ENCODE results near the gene GIPR.
"Not testable (repeated sequence)": the region's sequence is repeated elsewhere in the genome, so short reads cannot be mapped to it uniquely, and the experiment has no call there.

GIPR gene

DNA sequence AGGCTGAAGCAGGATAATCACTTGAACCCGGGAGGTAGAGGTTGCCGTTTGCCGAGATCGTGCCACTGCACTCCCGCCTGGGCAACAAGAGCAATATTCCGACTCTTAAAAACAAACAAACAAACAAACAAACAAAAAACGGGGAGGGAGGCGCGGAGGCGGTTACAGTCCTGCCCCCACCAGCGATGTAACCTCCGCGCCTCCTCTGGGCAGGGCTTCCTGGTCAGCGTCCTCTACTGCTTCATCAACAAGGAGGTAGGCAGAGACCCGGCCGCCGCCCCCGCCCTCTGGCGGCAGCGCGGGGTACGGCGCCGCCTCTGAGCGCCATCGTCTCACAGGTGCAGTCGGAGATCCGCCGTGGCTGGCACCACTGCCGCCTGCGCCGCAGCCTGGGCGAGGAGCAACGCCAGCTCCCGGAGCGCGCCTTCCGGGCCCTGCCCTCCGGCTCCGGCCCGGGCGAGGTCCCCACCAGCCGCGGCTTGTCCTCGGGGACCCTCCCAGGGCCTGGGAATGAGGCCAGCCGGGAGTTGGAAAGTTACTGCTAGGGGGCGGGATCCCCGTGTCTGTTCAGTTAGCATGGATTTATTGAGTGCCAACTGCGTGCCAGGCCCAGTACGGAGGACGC lies 13.5 kb downstream of the GIPR start:
- peak overlapping the region in 6 of 7 experiments; percentile 0 to 33 (median 20) for H3K4me3 ChIP-seq
- H3K27ac ChIP-seq = peak overlapping the region in 17 of 21 experiments; percentile 0 to 71 (median 52)

DNA sequence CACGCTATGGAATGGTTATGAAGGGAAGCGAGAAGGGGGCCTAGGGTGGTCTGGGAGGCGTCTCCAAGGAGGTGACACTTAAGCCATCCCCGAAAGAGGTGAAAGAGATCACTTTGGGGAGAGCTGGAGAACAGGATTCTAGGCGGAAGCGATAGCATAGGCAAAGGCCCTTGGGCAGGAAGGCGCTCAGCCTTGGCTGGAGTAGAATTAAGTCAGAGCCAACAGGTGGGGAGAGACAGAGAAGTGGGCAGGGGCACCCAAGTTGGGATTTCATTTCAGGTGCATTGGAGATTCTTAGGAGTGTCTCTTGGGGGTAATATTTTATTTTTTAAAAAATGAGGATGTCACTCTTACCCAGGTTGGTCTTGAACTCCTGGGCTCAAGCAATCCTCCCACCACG lies 14.1 kb downstream of the GIPR start:
- Histone ChIP-seq H3K4me3 (no peak overlapping the region), H3K27ac (peak overlapping the region in 15 of 21 experiments; percentile 0 to 71 (median 53))

DNA sequence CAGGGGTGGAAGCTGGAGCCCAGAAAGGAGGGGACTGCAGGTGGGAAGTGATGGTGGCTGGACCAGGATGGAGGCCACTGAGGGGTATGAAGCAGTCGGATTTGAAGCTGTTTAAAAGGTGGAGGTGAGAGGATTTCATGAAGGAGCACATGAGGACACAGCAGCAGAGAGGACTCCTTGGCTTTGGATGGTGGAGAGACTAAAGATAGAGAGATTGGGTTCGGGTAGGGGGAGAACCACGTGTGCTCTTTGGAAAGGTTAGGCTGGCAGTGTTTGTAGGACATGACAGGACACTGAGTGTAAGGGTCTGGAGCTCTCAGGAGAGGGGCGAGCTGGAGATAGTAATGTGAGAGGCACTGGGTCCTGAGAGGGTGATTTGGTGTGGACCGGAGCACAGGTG lies 14.9 kb downstream of the GIPR start:
- Histone ChIP-seq H3K4me3 (no peak overlapping the region), H3K27ac (peak overlapping the region in 1 of 21 experiments; percentile 55)

DNA sequence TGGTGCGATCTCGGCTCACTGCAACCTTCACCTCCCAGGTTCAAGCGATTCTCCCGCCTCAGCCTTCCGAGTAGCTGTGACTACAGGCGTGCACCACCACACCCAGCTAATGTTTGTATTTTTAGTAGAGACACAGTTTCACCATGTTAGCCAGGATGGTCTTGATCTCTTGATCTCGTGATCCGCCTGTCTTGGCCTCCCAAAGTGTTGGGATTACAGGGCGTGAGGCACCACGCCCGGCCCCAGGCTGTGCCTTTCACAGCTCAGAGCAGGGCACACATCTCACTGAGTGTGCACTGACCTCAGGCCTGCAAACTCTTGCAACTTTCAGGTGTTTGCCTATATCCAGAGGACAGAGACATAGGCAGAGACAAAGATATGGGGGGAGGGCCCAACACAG lies 17.0 kb downstream of the GIPR start:
- not testable (repeated sequence) for H3K27ac ChIP-seq, H3K4me3 ChIP-seq

DNA sequence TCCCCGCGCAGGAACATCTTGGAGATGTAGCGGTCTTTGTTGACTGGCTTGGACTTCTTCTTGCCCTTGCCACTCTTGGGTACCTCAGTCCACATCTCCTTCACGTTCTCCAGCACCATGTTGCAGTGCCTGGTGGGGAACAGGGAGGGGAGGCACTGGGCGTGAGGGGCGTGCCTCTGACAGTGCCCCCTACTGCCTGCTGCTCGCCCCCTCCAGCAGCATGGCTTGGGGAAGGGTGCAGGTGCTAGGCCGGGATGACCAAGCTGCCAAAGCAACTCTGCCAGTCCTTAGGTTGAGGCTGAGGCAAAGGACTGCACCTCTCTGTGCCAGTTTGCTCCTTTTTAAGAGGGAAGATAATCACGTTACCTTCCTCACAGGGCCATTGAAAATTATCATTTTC lies 19.6 kb downstream of the GIPR start:
- Histone ChIP-seq H3K27ac (no peak overlapping the region), H3K4me3 (no peak overlapping the region)

DNA sequence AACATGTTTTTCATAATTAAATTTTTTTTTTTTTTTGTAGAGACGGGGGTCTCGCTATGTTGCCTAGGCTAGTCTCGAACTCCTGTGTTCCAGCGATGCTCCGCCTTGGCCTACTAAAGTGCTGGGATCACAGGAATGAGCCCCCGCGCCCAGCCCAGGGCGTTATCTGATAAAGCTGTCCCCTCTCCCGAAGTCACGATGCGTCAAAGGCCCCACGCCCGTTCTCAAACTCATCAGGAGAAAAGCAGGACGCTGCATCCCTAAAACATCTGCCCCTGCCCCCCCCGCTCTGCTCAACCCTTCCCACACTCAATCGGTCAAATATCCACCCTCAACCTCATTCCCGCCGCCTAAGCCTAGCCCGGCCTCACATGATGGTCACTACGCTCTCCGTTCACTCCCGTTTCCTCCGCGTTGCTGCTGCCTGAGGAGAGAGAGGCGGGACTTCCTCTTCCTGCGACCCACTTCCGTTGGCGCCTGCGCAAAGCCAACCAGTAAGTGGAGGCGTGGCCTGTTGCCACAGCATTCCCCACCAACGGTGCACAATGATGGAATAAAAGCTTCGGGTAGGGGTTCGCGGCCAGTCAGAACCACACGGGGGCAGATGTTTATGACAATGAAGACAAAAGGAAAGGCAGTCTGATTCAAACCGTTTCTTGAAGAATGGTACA lies 23.6 kb downstream of the GIPR start, which contains the start of gene SNRPD2:
TSS of gene SNRPD2 (minus strand) at position 438 of the 671 bp plus-strand sequence. CDS start at position 373, 65 bp downstream.
- Histone ChIP-seq H3K4me3 (peak within 1 kb of the TSS; percentile 61 to 91 (median 69)), H3K27ac (peak within 1 kb of the TSS; percentile 49 to 96 (median 85))

DNA sequence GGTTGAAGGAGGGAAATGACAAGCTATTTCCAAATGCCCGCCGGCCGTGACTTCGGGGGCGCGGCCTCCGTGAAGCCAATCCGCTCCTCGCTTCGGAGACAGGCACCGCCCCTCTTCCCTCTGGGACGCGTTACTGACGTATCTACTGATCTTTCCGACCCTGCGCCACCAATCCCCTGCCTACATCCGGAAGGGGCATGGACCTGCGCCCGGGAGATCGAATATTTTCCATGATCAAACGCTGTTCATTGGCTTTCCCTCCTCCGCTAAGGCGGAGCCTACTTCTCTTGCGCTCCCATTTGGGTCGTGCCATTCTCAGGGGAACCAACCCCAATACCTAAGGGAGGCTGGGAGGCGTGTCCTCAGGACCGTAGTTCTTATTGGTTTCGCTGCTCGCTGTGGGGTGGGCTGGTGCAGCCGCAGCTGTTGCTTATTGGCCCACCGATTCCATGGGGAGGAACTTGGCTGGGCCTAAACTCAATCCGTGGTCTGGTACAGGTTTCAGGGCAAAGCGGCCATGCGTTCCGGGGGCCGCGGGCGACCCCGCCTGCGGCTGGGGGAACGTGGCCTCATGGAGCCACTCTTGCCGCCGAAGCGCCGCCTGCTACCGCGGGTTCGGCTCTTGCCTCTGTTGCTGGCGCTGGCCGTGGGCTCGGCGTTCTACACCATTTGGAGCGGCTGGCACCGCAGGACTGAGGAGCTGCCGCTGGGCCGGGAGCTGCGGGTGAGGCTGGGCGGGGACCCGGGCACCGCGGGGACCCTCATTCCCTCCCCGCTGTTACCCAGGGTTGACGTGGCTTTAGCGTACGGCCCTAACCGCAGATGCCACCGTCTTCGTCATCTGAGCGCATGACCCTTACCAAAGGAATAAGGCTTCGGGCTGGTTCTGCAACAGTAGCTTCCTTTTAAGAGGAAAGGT lies 24.4 kb downstream of the GIPR start, which contains the start of gene QPCTL:
TSS of gene QPCTL (plus strand) at position 480 of the 919 bp plus-strand sequence. CDS start at position 518, 38 bp downstream.
- H3K4me3 ChIP-seq = peak within 1 kb of the TSS; percentile 61 to 91 (median 69)
- peak within 1 kb of the TSS; percentile 49 to 96 (median 85) for H3K27ac ChIP-seq

DNA sequence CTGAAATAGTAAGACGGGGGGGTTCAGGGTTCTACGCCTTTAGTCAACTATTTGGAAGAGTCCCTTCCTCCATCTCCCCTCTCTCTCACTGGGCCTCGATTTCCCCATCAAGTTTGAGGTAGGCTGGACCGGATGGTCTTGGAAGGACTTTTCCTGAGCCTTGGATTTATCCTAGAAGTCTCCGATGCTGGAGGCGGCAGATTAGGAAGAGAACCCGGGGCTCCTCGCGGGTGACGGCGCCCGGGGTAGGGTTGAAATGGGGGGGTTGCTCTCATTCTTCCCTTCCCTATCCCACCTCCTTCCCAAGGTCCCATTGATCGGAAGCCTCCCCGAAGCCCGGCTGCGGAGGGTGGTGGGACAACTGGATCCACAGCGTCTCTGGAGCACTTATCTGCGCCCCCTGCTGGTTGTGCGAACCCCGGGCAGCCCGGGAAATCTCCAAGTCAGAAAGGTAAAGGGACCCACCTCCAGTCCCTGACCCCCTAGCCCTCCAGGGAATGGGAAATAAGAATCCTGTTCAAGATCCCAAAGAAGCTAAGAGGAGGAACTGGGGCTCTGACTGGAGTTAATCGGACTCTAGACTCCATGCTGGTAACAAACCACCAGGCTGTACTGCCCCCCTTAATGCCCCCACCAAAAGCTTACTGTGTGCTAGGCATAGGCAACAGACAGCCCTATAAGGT lies 25.2 kb downstream of the GIPR start:
- H3K4me3 ChIP-seq = peak overlapping the region; percentile 61 to 91 (median 69)
- H3K27ac ChIP-seq = peak overlapping the region in 20 of 21 experiments; percentile 65 to 96 (median 85)

DNA sequence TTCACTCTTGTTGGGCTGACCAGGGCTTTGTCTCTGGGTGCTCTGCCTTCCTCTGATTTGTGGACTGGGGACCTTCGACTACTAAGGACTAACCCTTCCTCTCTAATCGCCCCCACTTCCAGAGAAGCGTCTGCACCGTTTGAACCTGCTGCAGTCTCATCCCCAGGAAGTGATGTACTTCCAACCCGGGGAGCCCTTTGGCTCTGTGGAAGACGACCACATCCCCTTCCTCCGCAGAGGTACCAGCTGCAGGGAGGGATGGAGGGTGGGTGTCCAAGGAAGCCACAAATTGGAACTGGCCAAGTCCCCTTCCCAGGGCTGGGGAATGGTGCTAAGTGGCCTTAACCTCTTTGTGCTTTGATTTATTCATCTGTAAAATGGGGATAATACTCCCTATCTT lies 33.7 kb downstream of the GIPR start:
- no peak overlapping the region for H3K27ac ChIP-seq
- no peak overlapping the region for H3K4me3 ChIP-seq

DNA sequence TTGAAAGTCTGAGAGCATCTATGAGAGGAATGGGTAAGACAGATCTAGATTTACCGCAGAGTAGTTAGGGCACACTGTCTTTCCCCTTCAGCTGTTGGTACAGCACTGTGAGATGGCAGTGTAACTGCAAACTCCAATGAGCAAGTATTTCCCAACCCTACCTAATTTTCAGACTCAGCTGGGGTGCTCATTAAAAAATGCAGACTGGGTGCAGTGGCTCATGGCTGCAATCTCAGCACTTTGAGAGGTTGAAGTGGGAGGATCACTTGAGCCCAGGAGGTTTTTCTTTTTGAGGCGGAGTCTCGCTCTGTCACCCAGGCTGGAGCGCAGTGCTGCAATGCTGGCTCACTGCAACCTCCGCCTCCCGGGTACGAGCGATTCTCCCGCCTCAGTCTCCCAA lies 37.1 kb downstream of the GIPR start:
- H3K27ac ChIP-seq = no peak overlapping the region
- H3K4me3 ChIP-seq = no peak overlapping the region

DNA sequence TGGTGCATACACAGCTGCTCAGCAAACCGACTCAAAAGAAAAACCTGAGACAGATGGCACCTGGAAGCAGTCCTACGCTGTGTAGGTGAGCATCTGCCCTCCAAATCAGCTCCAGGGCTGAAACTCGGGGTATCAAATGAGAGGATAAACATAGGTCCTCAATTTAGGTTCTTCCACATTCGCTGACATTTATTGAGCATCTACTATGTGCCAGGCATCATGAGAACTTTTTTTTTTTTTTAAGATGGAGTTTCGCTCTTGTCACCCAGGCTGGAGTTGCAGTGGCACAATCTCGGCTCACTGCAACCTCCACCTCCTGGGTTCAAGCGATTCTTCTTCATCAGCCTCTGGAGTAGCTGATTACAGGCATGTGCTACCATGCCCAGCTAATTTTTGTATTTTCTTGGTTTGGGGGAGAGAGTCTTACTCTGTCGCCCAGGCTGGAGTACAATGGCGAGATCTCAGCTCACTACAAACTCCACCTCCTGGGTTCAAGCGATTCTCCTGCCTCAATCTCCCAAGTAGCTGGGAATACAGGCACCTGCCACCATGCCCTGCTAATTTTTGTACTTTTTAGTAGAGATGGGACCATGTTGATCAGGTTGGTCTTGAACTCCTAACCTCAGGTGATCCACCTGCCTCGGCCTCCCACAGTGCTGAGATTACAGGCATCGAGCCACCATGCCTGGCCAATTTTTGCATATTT lies 37.8 kb downstream of the GIPR start:
- Histone ChIP-seq H3K27ac (no peak overlapping the region), H3K4me3 (no peak overlapping the region)

DNA sequence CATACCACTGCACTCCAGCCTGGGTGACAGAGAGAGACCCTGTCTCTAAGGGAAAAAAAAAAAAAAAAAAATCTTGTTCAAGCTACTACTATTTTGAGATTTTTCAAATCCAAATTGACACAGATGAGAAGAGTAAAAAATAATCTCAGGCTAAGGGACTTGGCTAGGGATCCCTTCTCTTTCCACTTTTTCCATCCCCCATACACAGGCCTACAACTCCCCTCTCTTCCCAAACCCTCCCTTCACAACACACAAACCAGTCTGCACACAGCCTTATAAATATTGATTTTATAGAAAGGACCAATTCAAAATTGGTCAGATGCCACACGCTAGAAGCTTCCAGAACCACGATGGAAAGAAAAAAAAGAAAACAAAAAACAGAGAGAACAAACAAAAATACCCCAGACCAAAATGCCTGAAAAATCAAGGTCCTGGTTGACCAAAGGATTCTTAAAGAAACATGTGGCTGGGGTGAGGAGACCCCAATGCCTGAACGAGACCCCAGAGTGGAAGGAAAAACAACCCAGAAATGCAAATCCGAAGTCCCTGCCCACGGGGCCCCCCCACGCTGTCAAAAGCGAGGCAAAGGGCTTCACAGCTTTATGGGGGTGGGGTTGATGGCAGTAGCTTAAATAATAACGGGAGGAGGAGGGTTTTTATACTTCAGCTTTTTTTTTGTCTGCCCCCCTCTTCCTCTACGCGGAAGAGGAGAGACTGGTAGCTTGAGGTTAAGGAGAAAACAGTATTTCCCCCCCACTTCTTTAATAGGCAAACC lies 42.5 kb downstream of the GIPR start:
- no peak overlapping the region for H3K4me3 ChIP-seq
- no peak overlapping the region for H3K27ac ChIP-seq

DNA sequence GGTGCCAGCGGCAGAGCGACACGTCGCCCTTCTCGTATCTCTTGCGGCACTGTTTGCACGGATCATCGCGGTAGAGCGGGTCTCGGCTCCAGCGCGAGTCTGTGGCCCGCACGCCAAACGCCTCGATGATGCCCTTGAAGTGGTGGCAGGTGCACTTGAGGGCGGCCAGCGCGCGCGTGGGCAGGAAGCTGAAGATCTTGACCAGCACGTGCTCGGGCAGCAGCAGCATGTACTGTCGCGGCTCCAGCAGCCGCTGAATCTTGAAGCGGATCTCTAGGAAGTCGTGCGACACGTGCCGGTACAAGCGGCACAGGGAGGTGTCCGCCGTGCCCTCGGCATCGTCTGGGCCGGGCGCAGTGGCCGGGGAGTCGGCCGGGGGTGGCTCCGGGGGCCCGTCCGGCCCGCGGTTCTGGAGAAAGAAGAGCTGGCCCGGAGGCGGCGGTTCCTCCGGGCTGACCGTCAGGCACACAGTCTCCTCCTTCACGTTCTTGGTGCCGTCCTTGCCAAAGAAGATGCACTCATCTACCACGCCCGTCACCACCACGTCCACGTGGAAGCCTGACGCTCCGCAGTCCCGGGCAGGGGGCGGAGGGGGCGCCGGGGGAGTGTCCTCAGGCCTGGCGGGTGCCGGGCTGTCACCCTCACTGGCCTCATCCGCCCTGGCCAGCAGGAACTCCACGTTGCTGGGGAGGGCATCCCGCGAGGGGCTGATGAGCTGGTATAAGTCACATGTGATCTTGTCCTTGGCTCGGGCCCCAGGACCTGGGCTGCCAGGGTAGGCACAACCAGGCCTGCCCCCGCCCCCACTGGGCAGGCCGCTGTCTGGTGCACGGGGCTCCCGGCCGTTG lies 44.1 kb downstream of the GIPR start:
- no peak overlapping the region for H3K4me3 ChIP-seq
- no peak overlapping the region for H3K27ac ChIP-seq

DNA sequence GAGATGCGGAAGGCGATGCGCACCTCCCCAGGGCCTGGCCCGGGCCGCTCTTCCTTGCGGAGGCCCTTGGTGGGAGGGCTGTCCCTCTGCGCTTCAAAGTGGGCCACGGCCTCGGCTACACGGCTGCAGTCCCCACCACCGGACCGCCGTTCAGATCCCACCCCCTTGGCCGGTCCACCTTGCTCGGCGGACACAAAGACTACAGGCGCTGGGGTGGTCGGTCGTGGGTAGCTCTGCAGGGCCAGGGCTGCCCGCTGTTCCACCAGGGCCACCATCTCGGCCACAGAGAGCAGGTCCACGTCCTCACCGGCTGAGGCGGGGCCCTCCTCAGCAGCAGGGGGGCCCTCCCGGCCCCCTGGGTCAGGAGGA lies 44.7 kb downstream of the GIPR start:
- Histone ChIP-seq H3K4me3 (no peak overlapping the region), H3K27ac (no peak overlapping the region)

DNA sequence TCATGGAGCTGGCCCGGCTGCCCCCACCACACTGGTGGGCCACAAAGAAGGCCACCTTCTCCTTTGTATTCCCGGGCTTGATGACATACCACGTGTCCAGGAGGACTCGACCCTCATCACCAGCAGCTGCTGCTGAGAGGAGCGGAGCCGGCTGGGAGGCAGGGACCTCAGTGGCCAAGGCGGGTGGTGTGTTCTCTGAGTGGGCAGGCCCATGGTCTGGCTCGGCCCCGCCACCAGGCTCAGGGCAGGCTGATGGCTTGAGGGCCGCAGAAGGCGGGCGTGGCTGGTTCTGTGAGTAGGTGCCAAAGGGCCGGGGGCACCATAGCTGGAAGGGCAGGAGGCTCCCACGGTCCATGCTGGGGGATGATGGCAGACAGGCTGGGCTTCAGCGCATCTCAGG lies 45.1 kb downstream of the GIPR start:
- Histone ChIP-seq H3K4me3 (no peak overlapping the region), H3K27ac (no peak overlapping the region)

DNA sequence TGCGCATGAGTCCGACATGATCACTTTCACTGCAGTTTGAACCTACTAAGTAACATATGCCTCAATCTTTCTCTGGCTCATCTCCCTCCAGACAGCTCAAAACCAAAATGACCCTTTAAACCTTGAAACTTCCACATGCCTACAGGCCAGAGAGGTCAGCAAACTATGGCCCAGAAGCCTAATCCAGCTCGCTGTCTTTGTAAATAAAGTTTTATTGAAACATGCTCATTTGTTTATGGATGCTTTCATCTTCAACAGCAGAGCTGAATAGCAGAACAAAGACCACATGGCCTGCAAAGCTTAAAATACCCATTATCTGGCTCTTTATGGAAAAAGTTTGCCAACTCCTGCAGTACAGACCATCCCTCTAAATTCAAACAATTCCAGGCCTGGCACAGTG lies 47.1 kb downstream of the GIPR start:
- H3K27ac ChIP-seq = peak overlapping the region in 1 of 21 experiments; percentile 17

DNA sequence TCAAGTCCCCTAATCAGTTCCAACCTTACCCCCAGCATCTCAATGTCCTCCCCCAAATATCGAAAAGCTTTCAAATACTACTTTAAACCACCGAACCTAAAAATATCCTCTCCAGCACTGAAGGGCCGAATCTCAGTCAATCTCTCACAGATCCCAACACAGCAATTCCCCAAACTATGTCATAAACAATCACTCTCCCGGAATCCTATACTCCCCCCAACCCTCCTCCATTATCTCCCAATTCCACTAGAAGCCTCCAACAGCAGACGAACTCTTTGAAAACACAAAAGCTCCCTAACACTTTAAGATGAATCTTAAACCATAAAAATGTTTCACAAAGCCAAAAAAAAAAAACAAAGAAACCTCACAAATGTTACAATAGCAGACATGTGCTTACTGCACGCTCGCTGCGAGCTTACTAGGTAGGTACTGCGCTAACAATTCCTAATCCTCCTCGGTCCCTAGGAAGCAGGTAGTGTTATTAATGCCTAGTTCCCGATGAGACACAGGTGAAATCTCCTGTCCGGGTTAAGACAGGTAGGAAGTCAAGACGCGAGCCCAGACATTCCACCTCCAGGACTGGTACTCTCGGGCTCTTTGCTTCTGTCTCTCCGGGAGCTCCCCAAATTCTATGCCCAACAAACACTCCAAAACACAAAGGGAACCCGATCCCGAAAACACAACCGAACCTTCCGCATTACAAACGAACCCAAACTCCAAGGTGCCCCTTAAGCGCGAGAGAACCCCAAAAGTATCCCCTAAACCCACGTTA lies 48.5 kb downstream of the GIPR start:
- Histone ChIP-seq H3K27ac (peak overlapping the region; percentile 33 to 98 (median 90)), H3K4me3 (peak overlapping the region; percentile 52 to 62 (median 56))

More for the DNA sequence above, 47.1 kb downstream of the GIPR start:
- no peak overlapping the region for H3K4me3 ChIP-seq

Data from skin epidermis (tissue), 12 donors.